ENCODE data around the gene OST4.
A peak's percentile ranks its signal among the peaks of the same experiment; 100 is the strongest.
"Not testable (repeated sequence)": the region's sequence is repeated elsewhere in the genome, so short reads cannot be mapped to it uniquely, and the experiment has no call there.

Gene OST4

GRCh38 chr2:27071277-27071989 is at the start of gene OST4:
Gene OST4, minus strand, starts transcription at chr2:27071654.
- DNase-seq: peak; percentile 59

GRCh38 chr2:27119330-27119670 is 47.8 kb upstream of the OST4 start:
- not testable (repeated sequence) for DNase-seq

- no peak for DNase-seq
Observed at GRCh38 chr2:27118525-27119329, 47.3 kb upstream of the OST4 start, which contains the start of gene CGREF1. Gene CGREF1, minus strand, starts transcription at chr2:27119128. Its CDS starts 14,762 bp downstream, at chr2:27104366.

- DNase-seq: no peak
Observed at GRCh38 chr2:27117995-27118524, 46.6 kb upstream of the OST4 start.

GRCh38 chr2:27115519-27115918 is 44.1 kb upstream of the OST4 start:
- no peak for DNase-seq

GRCh38 chr2:27111392-27112078 is 40.1 kb upstream of the OST4 start:
- DNase-seq: not testable (repeated sequence)

- not testable (repeated sequence) for DNase-seq
Observed at GRCh38 chr2:27110603-27111352, 39.3 kb upstream of the OST4 start.

- no peak for DNase-seq
Observed at GRCh38 chr2:27109083-27109482, 37.6 kb upstream of the OST4 start.

GRCh38 chr2:27108221-27108620 is 36.8 kb upstream of the OST4 start:
- DNase-seq: no peak

- DNase-seq: no peak
Observed at GRCh38 chr2:27105981-27106380, 34.5 kb upstream of the OST4 start.

- no peak for DNase-seq
Observed at GRCh38 chr2:27102329-27102728, 30.9 kb upstream of the OST4 start.

GRCh38 chr2:27100036-27100435 is 28.6 kb upstream of the OST4 start:
- DNase-seq: no peak

GRCh38 chr2:27099334-27099955 is 28.0 kb upstream of the OST4 start:
- no peak for DNase-seq

GRCh38 chr2:27097341-27097740 is 25.9 kb upstream of the OST4 start:
- no peak for DNase-seq

GRCh38 chr2:27096748-27097297 is 25.4 kb upstream of the OST4 start:
- DNase-seq: no peak

GRCh38 chr2:27095745-27096651 is 24.5 kb upstream of the OST4 start:
- DNase-seq: peak; percentile 90

- DNase-seq: no peak
Observed at GRCh38 chr2:27095427-27095744, 23.9 kb upstream of the OST4 start.

- no peak for DNase-seq
Observed at GRCh38 chr2:27094353-27094984, 23.0 kb upstream of the OST4 start.

GRCh38 chr2:27093430-27094352 is 22.2 kb upstream of the OST4 start:
- no peak for DNase-seq

Data from NCI-H1694 (cell line).